Gastrocnemius medialis (tissue), 4 donors: ENCODE data around the gene RAG2. TPM values are rescaled to one million over a fixed set of nuclear protein-coding genes. Genes with fewer than 3 reads are reported as not detected.

ENCODE experiments used
- ATAC-seq, 2 donors: fragments of 150-250 bp; one replicate each; pipeline ENCODE4 v1.9.1; 2016
- DNase-seq, 2 donors: peaks; one replicate each; pipeline ENCODE4 v3.0.0-alpha.2; 2019
- H3K27ac ChIP-seq, 4 donors: fragments of 200-600 bp; sonication (generic); 1 replicate in 1 of 4; 2 replicates in 3 of 4; pipeline ENCODE4 v1.5.1; 2016 to 2018; ENCODE audit warnings: mild to moderate bottlenecking in 2 of 4, moderate library complexity in 1 of 4
- H3K27me3 ChIP-seq, 3 donors: fragments of 200-600 bp; sonication (generic) in 2 of 3; 1 replicate in 1 of 3; 2 replicates in 2 of 3; pipeline versions ENCODE4 v1.5.1 to v1.6.0; 2016 to 2019; ENCODE audit warnings: mild to moderate bottlenecking in 1 of 3, moderate library complexity in 1 of 3
- H3K36me3 ChIP-seq, 2 donors: fragments of 200-600 bp; sonication (generic) in 1 of 2; one replicate each; pipeline ENCODE4 v1.5.1; 2017 to 2018
- H3K4me1 ChIP-seq, 2 donors: fragments of 200-600 bp; sonication (generic) in 1 of 2; one replicate each; pipeline ENCODE4 v1.5.1; 2016 to 2017; ENCODE audit warnings: mild to moderate bottlenecking in 2 of 2
- H3K4me3 ChIP-seq, 4 donors: fragments of 200-600 bp; sonication (generic) in 3 of 4; 1 replicate in 1 of 4; 2 replicates in 3 of 4; pipeline ENCODE4 v1.5.1; 2016 to 2019; ENCODE audit warnings: mild to moderate bottlenecking in 2 of 4
- H3K9me3 ChIP-seq, 3 donors: fragments of 200-600 bp; sonication (generic) in 2 of 3; 1 replicate in 1 of 3; 2 replicates in 2 of 3; pipeline ENCODE4 v1.5.1; 2016 to 2019
- CTCF ChIP-seq, 5 experiments: fragments of 450-650 bp in 3 of 5; fragments of 200-600 bp in 2 of 5; sonication (generic) in 2 of 5; IDR thresholded peaks in 4 of 5; conservative IDR thresholded peaks in 1 of 5; 1 replicate in 4 of 5; 2 replicates in 1 of 5; pipeline ENCODE4 v1.5.1; 2016 to 2019; ENCODE audit warnings: antibody characterized with exemption in 5 of 5, mild to moderate bottlenecking in 3 of 5, moderate library complexity in 3 of 5
- POLR2A ChIP-seq, 2 donors: fragments of 450-650 bp; IDR thresholded peaks; one replicate each; pipeline ENCODE4 v1.6.1; 2017; ENCODE audit warnings: antibody characterized with exemption in 2 of 2, mild to moderate bottlenecking in 2 of 2, moderate library complexity in 2 of 2
- in situ Hi-C, 4 donors: fragments of 200-750 bp; cut with MboI; loops; one replicate each; pipeline versions ENCODE4 v1.15.0 to v1.8.0; 2017; ENCODE audit warnings: low sequenced_read_pairs in 4 of 4
- intact Hi-C: fragments of 100-400 bp; cut with DNase I; formaldehyde crosslinking; loops from one replicate; pipeline ENCODE4 v1.15.1; 2023; ENCODE audit warnings: low total_unique reads
- total RNA-seq, 4 donors: library from RNA; depleted of rRNA; stranded (reverse); fragments of >200 nt; gene quantifications; one replicate each; pipeline versions ENCODE4 v1.1.0 to v1.2.3, GENCODE V29; 2016

The RAG2 gene
- total RNA-seq, 4 donors from 2014 or later = not detected

- intact Hi-C loops = no loop called here
- Histone ChIP-seq H3K27me3 (peaks cover 2 to 8% (median 8%) of the 10 kb centered on the region in 3 donors), H3K36me3 (no peaks in the 10 kb centered on the region), H3K27ac (no peak overlapping the region), H3K4me1 (peaks cover 7 to 10% of the 10 kb centered on the region in 2 donors), H3K4me3 (no peak overlapping the region), H3K9me3 (no peaks in the 10 kb centered on the region)
- ATAC-seq = no peak
- in situ Hi-C loops = no loop called here
- TF ChIP-seq CTCF (IDR thresholded peaks at IDR 0.05 in 4 of 5, conservative IDR thresholded peaks at IDR 0.05 in 1 of 5) (no peak), POLR2A (IDR thresholded peaks at IDR 0.05) (no peak)
- DNase-seq = no peak
These were observed 7.5 kb downstream of the RAG2 start for GRCh38 chr11:36590513-36590912.

- TF ChIP-seq POLR2A (IDR thresholded peaks at IDR 0.05) (no peak), CTCF (IDR thresholded peaks at IDR 0.05 in 4 of 5, conservative IDR thresholded peaks at IDR 0.05 in 1 of 5) (no peak)
- ATAC-seq = no peak
- intact Hi-C loops (no loop called here), in situ Hi-C loops (no loop called here)
- no peak for DNase-seq
- Histone ChIP-seq H3K27me3 (peaks cover 2 to 8% (median 8%) of the 10 kb centered on the region in 3 donors), H3K36me3 (no peaks in the 10 kb centered on the region), H3K9me3 (no peaks in the 10 kb centered on the region), H3K4me1 (no peaks in the 10 kb centered on the region), H3K27ac (no peak overlapping the region), H3K4me3 (no peak overlapping the region)
These were observed 9.9 kb downstream of the RAG2 start for GRCh38 chr11:36588099-36588498.

GRCh38 chr11:36586543-36586942 lies 11.5 kb downstream of the RAG2 start:
- H3K9me3 ChIP-seq = no peaks in the 10 kb centered on the region
- peaks cover 2 to 8% (median 8%) of the 10 kb centered on the region in 3 donors for H3K27me3 ChIP-seq
- no peak for DNase-seq
- H3K27ac ChIP-seq = no peak overlapping the region
- no peaks in the 10 kb centered on the region for H3K36me3 ChIP-seq
- H3K4me1 ChIP-seq = no peaks in the 10 kb centered on the region
- H3K4me3 ChIP-seq = no peak overlapping the region
- in situ Hi-C loops (no loop called here), intact Hi-C loops (no loop called here)
- TF ChIP-seq POLR2A (IDR thresholded peaks at IDR 0.05) (no peak), CTCF (IDR thresholded peaks at IDR 0.05 in 4 of 5, conservative IDR thresholded peaks at IDR 0.05 in 1 of 5) (no peak)
- ATAC-seq = no peak

GRCh38 chr11:36583667-36584066 lies 14.4 kb downstream of the RAG2 start:
- no peaks in the 10 kb centered on the region for H3K36me3 ChIP-seq
- no peak for ATAC-seq
- intact Hi-C loops = loop anchor here (5.0 kb wide), 1 partner anchor 34 kb away; no protein-coding TSS in a partner anchor
- TF ChIP-seq POLR2A (IDR thresholded peaks at IDR 0.05) = no peak
- no peak for TF ChIP-seq CTCF (IDR thresholded peaks at IDR 0.05 in 4 of 5, conservative IDR thresholded peaks at IDR 0.05 in 1 of 5)
- no peak overlapping the region for H3K27ac ChIP-seq
- H3K27me3 ChIP-seq = peaks cover 0 to 2% (median 0%) of the 10 kb centered on the region in 3 donors
- no peak overlapping the region for H3K4me3 ChIP-seq
- H3K4me1 ChIP-seq = no peaks in the 10 kb centered on the region
- DNase-seq = no peak
- in situ Hi-C loops = no loop called here
- H3K9me3 ChIP-seq = no peaks in the 10 kb centered on the region

- intact Hi-C loops (loop anchor here (5.0 kb wide), 1 partner anchor 36 kb away; no protein-coding TSS in a partner anchor), in situ Hi-C loops (no loop called here)
- Histone ChIP-seq H3K4me3 (no peak overlapping the region), H3K36me3 (no peaks in the 10 kb centered on the region), H3K27me3 (no peaks in the 10 kb centered on the region), H3K9me3 (no peaks in the 10 kb centered on the region), H3K27ac (no peak overlapping the region), H3K4me1 (no peaks in the 10 kb centered on the region)
- DNase-seq (no peak), ATAC-seq (no peak)
- TF ChIP-seq POLR2A (IDR thresholded peaks at IDR 0.05) = no peak
These were observed 16.5 kb downstream of the RAG2 start for GRCh38 chr11:36581536-36581935.
